Panc1 (cell line): Measurements from ENCODE around the gene PRR20G. TPM values are rescaled to one million over a fixed set of nuclear protein-coding genes. Genes with fewer than 3 reads are reported as not detected.

ENCODE experiments used
- ATAC-seq: fragments of 200-7000 bp; cut with Tn5 transposase; 2 replicates; pipeline ENCODE4 v1.9.1; 2020; ENCODE audit warnings: mild to moderate bottlenecking, moderate library complexity
- BruUV-seq: library from RNA; stranded (reverse); fragments of 400-500 nt; replicated peaks from 2 replicates; lab custom pipeline; 2021; lab: Mats Ljungman, UMichigan
- CTCF ChIA-PET: fragments of 300-600 bp; sonication (Branson Sonifier 250); formaldehyde crosslinking; loops from one replicate; lab custom pipeline; 2022; ENCODE audit warnings: antibody characterized with exemption; lab: Charles Lee
- POLR2A ChIA-PET: fragments of 300-600 bp; sonication (Branson Sonifier 250); formaldehyde crosslinking; loops from one replicate; lab custom pipeline; 2022; ENCODE audit warnings: antibody characterized with exemption; lab: Charles Lee
- DNase-seq: peaks from one replicate; pipeline ENCODE4 v3.0.0-alpha.2; 2010; ENCODE audit warnings: low read depth, low spot score
- H3K27ac ChIP-seq: 2 replicates; pipeline ENCODE4 v1.5.1; 2011; ENCODE audit warnings: mild to moderate bottlenecking, low read length, inconsistent platforms
- H3K27me3 ChIP-seq: fragments of 200-500 bp; sonication (Bioruptor generic); 2 replicates; pipeline ENCODE4 v1.6.0; 2014; ENCODE audit warnings: low read length, inconsistent platforms; ENCODE audit not compliant: control insufficient read depth, insufficient read depth
- H3K36me3 ChIP-seq: fragments of 200-500 bp; sonication (Bioruptor generic); 2 replicates; pipeline ENCODE4 v1.5.1; 2014; ENCODE audit warnings: inconsistent platforms, mild to moderate bottlenecking, low read length, moderate library complexity; ENCODE audit not compliant: control insufficient read depth, insufficient read depth
- H3K4me1 ChIP-seq: 2 replicates; pipeline ENCODE4 v1.5.1; 2011; ENCODE audit warnings: inconsistent platforms, mild to moderate bottlenecking, low read length, moderate library complexity; ENCODE audit not compliant: control insufficient read depth, insufficient read depth
- H3K4me3 ChIP-seq, 2 experiments: 2 replicates each; pipeline ENCODE4 v1.5.1; 2011 to 2012; ENCODE audit warnings: low read depth in 2 of 2, low read length in 2 of 2, mild to moderate bottlenecking in 2 of 2, inconsistent platforms in 1 of 2, moderate library complexity in 1 of 2
- H3K9me3 ChIP-seq: fragments of 200-500 bp; sonication (Bioruptor generic); 2 replicates; pipeline ENCODE4 v1.5.1; 2014; ENCODE audit warnings: low read depth, mild to moderate bottlenecking, inconsistent platforms, low read length, moderate library complexity; ENCODE audit not compliant: control insufficient read depth, insufficient read depth
- CTCF ChIP-seq: fragments of 450-650 bp; IDR thresholded peaks from 2 replicates; pipeline ENCODE4 v1.5.1; 2017; ENCODE audit warnings: mild to moderate bottlenecking
- POLR2AphosphoS5 ChIP-seq: IDR thresholded peaks from 2 replicates; pipeline ENCODE4 v1.6.1; 2012; ENCODE audit warnings: mild to moderate bottlenecking, low read depth, low read length, moderate library complexity
- REST ChIP-seq, 2 experiments: IDR thresholded peaks; 2 replicates each; pipeline ENCODE4 v1.6.1; 2011 to 2012; ENCODE audit warnings: low read depth in 2 of 2, control low read depth in 1 of 2, low read length in 1 of 2, mild to moderate bottlenecking in 1 of 2, moderate library complexity in 1 of 2; ENCODE audit not compliant: insufficient read depth in 1 of 2
- SIN3A ChIP-seq: IDR thresholded peaks from 2 replicates; pipeline ENCODE4 v1.6.1; 2012; ENCODE audit warnings: low read depth, mild to moderate bottlenecking, low read length, moderate library complexity, borderline replicate concordance; ENCODE audit not compliant: insufficient read depth
- TCF7L2 ChIP-seq: IDR thresholded peaks from 2 replicates; pipeline ENCODE4 v1.6.1; 2011; ENCODE audit warnings: mild to moderate bottlenecking, low read depth, low read length, inconsistent platforms
- in situ Hi-C: cut with HindIII; loops from 2 replicates; pipeline ENCODE4 v1.10.0; 2016; ENCODE audit warnings: low sequenced_read_pairs, low pct_unique_long_range_greater_than_20kb
- intact Hi-C: fragments of 100-400 bp; cut with micrococcal nuclease; formaldehyde crosslinking; loops from one replicate; pipeline ENCODE4 v1.10.0; 2022; ENCODE audit not compliant: unreplicated experiment
- total RNA-seq: library from RNA; stranded (reverse); gene quantifications from one replicate; pipeline ENCODE4 v1.2.1, GENCODE V29; 2021; ENCODE audit not compliant: unreplicated experiment

PRR20G gene
- total RNA-seq, 1 experiment from 2014 or later, result not detected

GRCh38 chr3:127291611-127292010 lies 3.8 kb upstream of the PRR20G start:
- Histone ChIP-seq H3K36me3 (no peaks in the 10 kb centered on the region), H3K4me3 (no peak overlapping the region), H3K27me3 (peaks cover 17% of the 10 kb centered on the region), H3K9me3 (no peaks in the 10 kb centered on the region), H3K27ac (no peak overlapping the region), H3K4me1 (no peaks in the 10 kb centered on the region; the same call in 1 of the 2 replicates)
- POLR2A ChIA-PET, result no interaction called here
- no TSS peak for BruUV-seq
- intact Hi-C loops, result no loop called here
- DNase-seq, result no peak
- in situ Hi-C loops, result no loop called here
- CTCF ChIA-PET, result no interaction called here
- TF ChIP-seq POLR2AphosphoS5 (no peak), TCF7L2 (no peak), CTCF (no peak), REST (IDR thresholded peaks at IDR 0.05; ENCODE audit: insufficient read depth in 1 of 2, low read depth in 2 of 2, low read length in 1 of 2) (no peak), SIN3A (no peak)
- ATAC-seq, result no peak

GRCh38 chr3:127291114-127291513 lies 3.3 kb upstream of the PRR20G start:
- Histone ChIP-seq H3K4me3 (no peak overlapping the region), H3K27me3 (peaks cover 17% of the 10 kb centered on the region), H3K27ac (no peak overlapping the region), H3K9me3 (no peaks in the 10 kb centered on the region), H3K4me1 (no peaks in the 10 kb centered on the region; the same call in 1 of the 2 replicates), H3K36me3 (no peaks in the 10 kb centered on the region)
- in situ Hi-C loops (no loop called here), intact Hi-C loops (no loop called here)
- POLR2A ChIA-PET, result no interaction called here
- ATAC-seq, result no peak
- no TSS peak for BruUV-seq
- DNase-seq, result no peak
- CTCF ChIA-PET, result no interaction called here
- TF ChIP-seq CTCF, result no peak
- no peak for TF ChIP-seq SIN3A
- TF ChIP-seq POLR2AphosphoS5, result no peak
